ENCODE data around the gene PWP2. TPM values are rescaled to one million over a fixed set of nuclear protein-coding genes. Genes with fewer than 3 reads are reported as not detected.

Gene PWP2
- total and polyA plus RNA-seq, 2 experiments from 2014 or later, result 0.99 to 1.4 TPM

DNA sequence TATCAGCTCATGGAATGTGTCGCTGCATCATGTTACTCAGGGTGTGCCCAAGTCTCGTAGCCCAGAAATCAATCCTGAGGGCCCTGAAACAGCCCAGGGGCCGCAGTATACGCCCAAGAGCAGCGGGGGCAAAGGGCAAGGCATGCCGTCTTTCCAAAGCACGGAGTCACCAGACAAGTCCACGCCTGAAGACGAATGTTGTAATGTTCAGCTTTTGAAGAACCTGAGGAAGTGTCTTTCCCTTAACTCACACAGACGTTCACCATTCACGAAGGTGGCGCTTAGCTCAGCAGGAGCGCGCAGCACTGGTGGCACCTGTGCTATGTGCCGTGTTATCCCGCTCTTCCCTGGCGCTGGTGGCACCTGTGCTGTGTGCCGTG, 18.8 kb upstream of the PWP2 start:
- Histone ChIP-seq H3K4me1 (ENCODE audit: low read depth) (no peaks in the 10 kb centered on the region), H3K4me3 (no peak overlapping the region), H3K9me3 (ENCODE audit: low read depth) (no peaks in the 10 kb centered on the region), H3K36me3 (peaks cover 36% of the 10 kb centered on the region), H3K27me3 (no peaks in the 10 kb centered on the region), H3K27ac (no peak overlapping the region)
- no peak for DNase-seq (ENCODE audit: low read depth in 1 of 2, low spot score in 1 of 2)
- TF ChIP-seq, protein P1, sequence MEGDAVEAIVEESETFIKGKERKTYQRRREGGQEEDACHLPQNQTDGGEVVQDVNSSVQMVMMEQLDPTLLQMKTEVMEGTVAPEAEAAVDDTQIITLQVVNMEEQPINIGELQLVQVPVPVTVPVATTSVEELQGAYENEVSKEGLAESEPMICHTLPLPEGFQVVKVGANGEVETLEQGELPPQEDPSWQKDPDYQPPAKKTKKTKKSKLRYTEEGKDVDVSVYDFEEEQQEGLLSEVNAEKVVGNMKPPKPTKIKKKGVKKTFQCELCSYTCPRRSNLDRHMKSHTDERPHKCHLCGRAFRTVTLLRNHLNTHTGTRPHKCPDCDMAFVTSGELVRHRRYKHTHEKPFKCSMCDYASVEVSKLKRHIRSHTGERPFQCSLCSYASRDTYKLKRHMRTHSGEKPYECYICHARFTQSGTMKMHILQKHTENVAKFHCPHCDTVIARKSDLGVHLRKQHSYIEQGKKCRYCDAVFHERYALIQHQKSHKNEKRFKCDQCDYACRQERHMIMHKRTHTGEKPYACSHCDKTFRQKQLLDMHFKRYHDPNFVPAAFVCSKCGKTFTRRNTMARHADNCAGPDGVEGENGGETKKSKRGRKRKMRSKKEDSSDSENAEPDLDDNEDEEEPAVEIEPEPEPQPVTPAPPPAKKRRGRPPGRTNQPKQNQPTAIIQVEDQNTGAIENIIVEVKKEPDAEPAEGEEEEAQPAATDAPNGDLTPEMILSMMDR (IDR thresholded peaks at IDR 0.05; ENCODE audit: low read depth, low read length), result no peak

DNA sequence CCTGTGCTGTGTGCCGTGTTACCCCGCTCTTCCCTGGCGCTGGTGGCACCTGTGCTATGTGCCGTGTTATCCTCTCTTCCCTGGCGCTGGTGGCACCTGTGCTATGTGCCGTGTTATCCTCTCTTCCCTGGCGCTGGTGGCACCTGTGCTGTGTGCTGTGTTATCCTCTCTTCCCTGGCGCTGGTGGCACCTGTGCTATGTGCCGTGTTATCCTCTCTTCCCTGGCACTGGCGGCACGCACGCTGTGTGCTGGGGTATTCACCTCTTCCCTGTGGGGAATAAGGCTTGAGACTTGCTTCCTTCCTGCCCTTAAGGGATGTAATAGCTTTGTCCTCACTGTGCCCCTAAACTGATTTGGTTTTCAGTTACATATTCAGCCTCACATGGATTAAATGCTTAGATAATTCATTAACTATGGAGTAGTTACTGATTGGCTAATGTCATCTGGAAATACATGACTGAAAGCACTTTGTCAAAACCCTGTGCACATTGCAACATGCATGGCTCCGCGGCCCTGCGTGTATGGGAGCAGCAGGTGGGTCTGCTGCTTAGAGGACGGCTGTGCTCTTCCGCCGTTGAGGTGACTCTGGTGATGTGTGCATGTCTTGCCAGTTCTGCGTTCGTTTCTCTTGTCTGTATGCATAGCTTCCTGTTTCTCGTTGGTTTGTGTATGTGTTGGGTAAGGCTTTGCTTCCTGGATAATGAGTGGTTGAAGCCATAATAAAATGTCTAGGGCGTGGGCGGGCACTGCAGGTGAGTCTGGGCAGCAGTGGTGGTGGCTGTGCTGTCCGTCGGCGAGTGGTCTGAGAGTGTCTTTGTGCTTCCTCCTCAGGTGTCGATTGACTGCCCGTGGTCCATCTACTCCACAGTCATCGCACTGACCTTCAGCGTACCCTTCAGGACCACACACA, 17.9 kb upstream of the PWP2 start:
- Histone ChIP-seq H3K4me1 (ENCODE audit: low read depth) (no peaks in the 10 kb centered on the region), H3K9me3 (ENCODE audit: low read depth) (no peaks in the 10 kb centered on the region), H3K27me3 (no peaks in the 10 kb centered on the region), H3K4me3 (no peak overlapping the region), H3K36me3 (peaks cover 36% of the 10 kb centered on the region), H3K27ac (no peak overlapping the region)
- DNase-seq (ENCODE audit: low read depth in 1 of 2, low spot score in 1 of 2), result no peak
- TF ChIP-seq, protein P1 (IDR thresholded peaks at IDR 0.05; ENCODE audit: low read depth, low read length), result no peak

GRCh38 chr21:44090325-44090724, 16.9 kb upstream of the PWP2 start:
- no peak for DNase-seq (ENCODE audit: low read depth in 1 of 2, low spot score in 1 of 2)
- TF ChIP-seq, protein P1 (IDR thresholded peaks at IDR 0.05; ENCODE audit: low read depth, low read length), result no peak
- peaks cover 39% of the 10 kb centered on the region for H3K36me3 ChIP-seq
- H3K27me3 ChIP-seq, result no peaks in the 10 kb centered on the region
- no peaks in the 10 kb centered on the region for H3K9me3 ChIP-seq (ENCODE audit: low read depth)
- no peaks in the 10 kb centered on the region for H3K4me1 ChIP-seq (ENCODE audit: low read depth)
- no peak overlapping the region for H3K4me3 ChIP-seq
- H3K27ac ChIP-seq, result no peak overlapping the region

DNA sequence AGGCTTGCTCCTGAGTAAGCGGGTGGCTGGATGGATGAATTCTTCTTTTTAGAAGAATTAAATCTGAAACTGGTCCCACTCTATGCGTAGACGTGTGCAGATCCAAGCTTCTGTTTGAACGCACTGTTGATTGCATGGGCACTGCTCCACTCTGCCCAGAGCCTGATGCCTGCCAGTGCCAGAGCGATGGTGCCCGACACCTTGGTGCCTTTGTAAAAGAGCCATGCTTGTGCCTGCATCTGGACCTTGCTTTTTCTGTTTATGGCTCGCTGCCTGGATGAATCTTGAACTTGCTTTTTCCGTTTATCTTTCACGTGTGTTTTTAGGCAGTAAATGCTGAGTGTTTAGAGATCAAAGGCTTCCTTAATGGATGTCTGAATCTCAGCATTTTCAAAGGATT, 15.0 kb upstream of the PWP2 start:
- no peaks in the 10 kb centered on the region for H3K4me1 ChIP-seq (ENCODE audit: low read depth)
- TF ChIP-seq, protein P1 (IDR thresholded peaks at IDR 0.05; ENCODE audit: low read depth, low read length), result no peak
- peaks cover 34% of the 10 kb centered on the region for H3K36me3 ChIP-seq
- no peaks in the 10 kb centered on the region for H3K27me3 ChIP-seq
- H3K9me3 ChIP-seq (ENCODE audit: low read depth), result no peaks in the 10 kb centered on the region
- H3K27ac ChIP-seq, result no peak overlapping the region
- no peak for DNase-seq (ENCODE audit: low read depth in 1 of 2, low spot score in 1 of 2)
- no peak overlapping the region for H3K4me3 ChIP-seq

- peaks cover 27% of the 10 kb centered on the region for H3K36me3 ChIP-seq
- TF ChIP-seq, protein P1 (IDR thresholded peaks at IDR 0.05; ENCODE audit: low read depth, low read length), result no peak
- DNase-seq (ENCODE audit: low read depth in 1 of 2, low spot score in 1 of 2), result no peak
- H3K9me3 ChIP-seq (ENCODE audit: low read depth), result no peaks in the 10 kb centered on the region
- no peaks in the 10 kb centered on the region for H3K4me1 ChIP-seq (ENCODE audit: low read depth)
- no peak overlapping the region for H3K4me3 ChIP-seq
- no peak overlapping the region for H3K27ac ChIP-seq
- H3K27me3 ChIP-seq, result no peaks in the 10 kb centered on the region
Measured at GRCh38 chr21:44093761-44094160, 13.4 kb upstream of the PWP2 start.

Measured in cardiac muscle cell (in vitro differentiated cells and primary cell).